ENCODE measurements around the gene C6orf132. TPM values are rescaled to one million over a fixed set of nuclear protein-coding genes. Genes with fewer than 3 reads are reported as not detected.

The C6orf132 gene
- total RNA-seq, 1 experiment from 2014 or later = 66.0 TPM

GRCh38 chr6:42086046-42087035 is 56.1 kb downstream of the C6orf132 start:
- no peak for ATAC-seq

DNA sequence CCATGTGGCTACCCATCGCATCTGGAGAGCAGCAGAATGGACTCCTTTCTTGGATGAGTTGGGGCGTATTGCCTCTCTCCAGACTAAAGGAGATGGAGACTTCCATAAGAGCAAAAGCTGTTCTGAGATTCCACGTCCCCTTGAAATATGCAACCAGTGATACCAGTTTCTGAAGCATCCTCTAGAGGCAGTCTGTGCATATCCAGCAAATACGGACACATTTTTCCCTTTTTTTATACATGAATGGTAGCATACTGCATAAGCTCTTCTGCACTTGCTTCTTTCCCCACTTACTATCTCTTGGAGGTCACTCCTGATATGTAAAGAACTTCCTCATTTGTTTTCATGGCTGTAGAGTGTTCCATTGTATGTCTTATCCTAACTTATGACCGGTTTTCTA is 57.5 kb downstream of the C6orf132 start:
- intact Hi-C loops (cut with micrococcal nuclease) = no loop called here
- no peak overlapping the region for H3K4me3 ChIP-seq (ENCODE audit: low read length)
- ChIA-PET CTCF (interaction anchor here (0.5 to 1.0 kb wide), 3 partner anchors 16 to 130 kb away, joined by 3 read pairs; no protein-coding TSS in a partner anchor), POLR2A (ENCODE audit: unreplicated experiment) (no interaction called here)
- no peaks in the 10 kb centered on the region for H3F3A ChIP-seq (ENCODE audit: low read length, unreplicated experiment)
- ATAC-seq = no peak
- H3K9me2 ChIP-seq (replicated peaks; ENCODE audit: low read length) = no peaks in the 10 kb centered on the region
- no peak overlapping the region for H3K27ac ChIP-seq (ENCODE audit: low read length)
- H3K27me3 ChIP-seq (ENCODE audit: low read length) = no peaks in the 10 kb centered on the region
- no peak overlapping the region for H3K4me2 ChIP-seq (ENCODE audit: low read length)
- H3K36me3 ChIP-seq (ENCODE audit: low read depth, low read length) = no peaks in the 10 kb centered on the region
- no TSS peak for BruUV-seq (replicated peaks)
- no peak overlapping the region for H2AFZ ChIP-seq (ENCODE audit: low read length)
- H3K9ac ChIP-seq (ENCODE audit: low read length) = no peak overlapping the region
- H3K9me3 ChIP-seq (ENCODE audit: low read length) = no peaks in the 10 kb centered on the region
- peak; percentile 33 for DNase-seq
- TF ChIP-seq EZH2 (IDR thresholded peaks at IDR 0.05; ENCODE audit: low read length, unreplicated experiment) (no peak), CTCF (conservative IDR thresholded peaks at IDR 0.05; ENCODE audit: low read depth, low read length) (peak; percentile 47), EZH2phosphoT487 (IDR thresholded peaks at IDR 0.05; ENCODE audit: borderline replicate concordance, low read length) (no peak)
- no peaks in the 10 kb centered on the region for H3K79me2 ChIP-seq (ENCODE audit: low read length)
- H4K20me1 ChIP-seq (ENCODE audit: low read length) = no peaks in the 10 kb centered on the region
- peaks cover 18% of the 10 kb centered on the region for H3K4me1 ChIP-seq (ENCODE audit: insufficient read depth, low read length)

More at GRCh38 chr6:42086046-42087035, 56.1 kb downstream of the C6orf132 start:
- Histone ChIP-seq H3K79me2 (ENCODE audit: low read length) (no peaks in the 10 kb centered on the region), H3K36me3 (ENCODE audit: low read depth, low read length) (no peaks in the 10 kb centered on the region), H4K20me1 (ENCODE audit: low read length) (no peaks in the 10 kb centered on the region), H3K9me2 (replicated peaks; ENCODE audit: low read length) (no peaks in the 10 kb centered on the region), H3F3A (ENCODE audit: low read length, unreplicated experiment) (no peaks in the 10 kb centered on the region), H2AFZ (ENCODE audit: low read length) (no peak overlapping the region), H3K27ac (ENCODE audit: low read length) (no peak overlapping the region), H3K27me3 (ENCODE audit: low read length) (no peaks in the 10 kb centered on the region), H3K4me1 (ENCODE audit: insufficient read depth, low read length) (peaks cover 18% of the 10 kb centered on the region), H3K4me2 (ENCODE audit: low read length) (no peak overlapping the region), H3K9ac (ENCODE audit: low read length) (no peak overlapping the region), H3K9me3 (ENCODE audit: low read length) (no peaks in the 10 kb centered on the region), H3K4me3 (ENCODE audit: low read length) (no peak overlapping the region)
- TF ChIP-seq CTCF (conservative IDR thresholded peaks at IDR 0.05; ENCODE audit: low read depth, low read length) (peak; percentile 39), EZH2phosphoT487 (IDR thresholded peaks at IDR 0.05; ENCODE audit: borderline replicate concordance, low read length) (no peak), EZH2 (IDR thresholded peaks at IDR 0.05; ENCODE audit: low read length, unreplicated experiment) (no peak)
- BruUV-seq (replicated peaks) = no TSS peak
- DNase-seq = peak; percentile 23
- intact Hi-C loops (cut with micrococcal nuclease) = no loop called here
- ChIA-PET CTCF (interaction anchor here (0.6 kb wide), 1 partner anchor 335 kb away, joined by 3 read pairs; no protein-coding TSS in a partner anchor), POLR2A (ENCODE audit: unreplicated experiment) (interaction anchor here (0.6 kb wide), 1 partner anchor 109 kb away, joined by 5 read pairs; no protein-coding TSS in a partner anchor)

All from PC-3 (cell line).